ENCODE results near the gene ELMO1.
A peak's percentile ranks its signal among the peaks of the same experiment; 100 is the strongest.
"Not testable (repeated sequence)": the region's sequence is repeated elsewhere in the genome, so short reads cannot be mapped to it uniquely, and the experiment has no call there.

ELMO1 gene

GRCh38 chr7:36994456-36995112, 454.1 kb downstream of the ELMO1 start:
- no peak for DNase-seq

GRCh38 chr7:36986948-36987724, 461.5 kb downstream of the ELMO1 start:
- peak; percentile 26 to 43 (median 34) for DNase-seq

GRCh38 chr7:36986511-36986933, 462.1 kb downstream of the ELMO1 start:
- no peak for DNase-seq

GRCh38 chr7:36985866-36986400, 462.7 kb downstream of the ELMO1 start:
- DNase-seq = no peak

DNA sequence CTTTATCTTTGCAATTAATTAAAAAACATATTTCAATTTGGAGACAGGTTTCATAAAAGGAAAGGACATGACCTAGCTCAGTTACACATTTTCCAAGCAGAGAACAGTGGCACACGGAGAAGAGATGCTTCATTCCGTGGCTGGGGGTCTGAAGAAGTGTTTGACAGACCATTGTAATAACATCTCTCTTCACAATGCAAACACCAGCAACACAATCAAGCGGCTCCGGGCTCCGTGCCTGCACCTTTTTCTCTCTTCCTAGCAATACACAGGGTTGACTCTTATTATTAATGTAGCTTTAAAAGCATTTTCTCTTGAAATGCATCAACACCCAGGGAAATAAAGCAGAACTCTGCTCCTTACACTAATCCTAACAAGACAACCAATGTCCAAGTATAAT, 463.3 kb downstream of the ELMO1 start:
- no peak for DNase-seq

- DNase-seq = no peak
Observed at GRCh38 chr7:36984710-36985312, 463.9 kb downstream of the ELMO1 start.

GRCh38 chr7:36984041-36984521, 464.6 kb downstream of the ELMO1 start:
- no peak for DNase-seq

DNA sequence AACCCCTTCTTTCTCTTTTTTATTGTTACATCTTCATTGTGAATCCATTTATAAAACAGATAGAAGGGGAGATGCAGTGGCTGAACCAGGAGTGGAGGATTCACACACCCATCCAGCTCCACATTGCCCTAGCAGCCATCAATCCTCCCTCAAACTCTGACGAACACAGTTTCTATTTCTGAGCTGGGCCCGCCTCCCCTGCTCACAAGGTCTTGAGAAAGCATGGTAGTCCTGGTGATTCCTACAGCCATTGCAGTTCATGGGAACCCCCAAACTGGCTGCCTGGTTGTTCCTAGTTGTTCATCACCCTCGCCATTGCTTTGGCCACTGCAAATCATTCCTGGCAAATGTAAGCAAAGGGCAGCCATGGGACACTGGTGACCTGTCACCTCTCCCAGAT, 465.9 kb downstream of the ELMO1 start:
- no peak for DNase-seq

DNA sequence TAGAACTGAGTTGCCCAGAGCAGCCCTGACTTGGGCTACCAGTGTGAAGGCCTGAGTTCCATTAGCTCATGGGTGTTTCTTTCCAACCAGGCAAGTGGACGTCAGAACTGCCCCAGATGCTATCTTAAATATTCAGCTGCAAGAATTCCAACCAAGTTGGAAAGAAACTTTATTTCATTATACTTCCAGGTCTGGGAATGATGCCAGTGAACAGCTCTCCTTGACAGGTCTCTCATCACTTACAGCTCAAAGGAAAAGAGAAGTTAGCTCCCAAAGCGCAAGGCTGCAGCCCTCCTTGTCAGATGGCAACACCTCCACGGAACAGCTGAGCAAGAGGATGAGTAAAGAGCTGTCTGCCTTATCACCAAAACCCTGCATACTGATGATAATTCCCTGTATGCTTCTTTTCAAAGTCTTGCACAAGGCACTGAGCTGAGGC, 468.8 kb downstream of the ELMO1 start:
- DNase-seq = no peak

DNA sequence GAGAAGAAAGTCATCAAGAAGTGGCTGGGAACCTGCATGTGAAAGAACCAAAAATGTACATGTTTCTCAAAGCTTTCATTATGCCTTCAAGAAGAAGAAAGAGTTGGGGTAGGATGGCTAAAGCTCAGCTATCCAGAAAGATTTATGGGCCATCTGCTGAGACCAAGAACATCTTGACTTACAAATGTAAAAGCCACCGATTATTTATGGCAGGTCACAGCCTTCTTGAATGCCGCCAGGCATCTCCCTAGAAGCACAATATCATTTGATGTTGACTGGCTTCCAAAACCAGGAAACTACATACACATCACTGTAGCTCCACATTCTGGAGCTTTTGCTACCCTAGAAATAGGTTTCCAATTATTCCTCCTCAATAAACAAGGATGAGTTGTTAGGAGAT, 470.2 kb downstream of the ELMO1 start:
- DNase-seq = no peak

DNA sequence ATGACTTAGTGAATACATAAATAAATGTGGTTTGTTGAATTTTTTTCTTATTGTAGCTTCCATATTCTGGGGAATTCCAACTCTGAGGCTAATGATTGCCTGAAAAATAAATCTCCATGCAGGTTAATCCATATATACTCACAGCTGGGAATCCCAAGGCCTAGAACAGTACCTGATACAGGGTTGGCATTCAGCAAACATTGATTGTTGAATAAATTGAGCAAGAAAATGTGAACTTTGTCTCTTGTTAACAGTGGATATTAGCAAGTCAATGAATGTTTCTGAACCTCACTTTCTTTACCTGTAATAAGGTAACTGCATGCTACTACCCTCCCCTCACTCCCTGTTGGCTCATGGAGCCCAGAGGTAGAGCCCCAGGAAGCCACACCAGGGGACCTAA, 470.8 kb downstream of the ELMO1 start:
- DNase-seq = no peak

DNA sequence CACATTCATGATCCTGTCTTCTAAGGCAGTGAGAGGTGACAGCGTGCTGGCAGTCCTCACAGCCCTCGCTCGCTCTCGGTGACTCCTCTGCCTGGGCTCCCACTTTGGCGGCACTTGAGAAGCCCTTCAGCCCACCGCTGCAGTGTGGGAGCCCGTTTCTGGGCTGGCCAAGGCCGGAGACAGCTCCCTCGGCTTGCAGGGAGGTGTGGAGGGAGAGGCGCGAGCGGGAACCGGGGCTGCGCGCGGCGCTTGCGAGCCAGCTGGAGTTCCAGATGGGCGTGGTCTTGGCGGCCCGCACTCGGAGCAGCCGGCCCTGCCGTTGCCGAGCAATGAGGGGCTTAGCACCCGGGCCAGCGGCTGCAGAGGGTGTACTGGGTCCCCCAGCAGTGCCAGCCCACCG, 475.1 kb downstream of the ELMO1 start:
- DNase-seq = not testable (repeated sequence)

DNA sequence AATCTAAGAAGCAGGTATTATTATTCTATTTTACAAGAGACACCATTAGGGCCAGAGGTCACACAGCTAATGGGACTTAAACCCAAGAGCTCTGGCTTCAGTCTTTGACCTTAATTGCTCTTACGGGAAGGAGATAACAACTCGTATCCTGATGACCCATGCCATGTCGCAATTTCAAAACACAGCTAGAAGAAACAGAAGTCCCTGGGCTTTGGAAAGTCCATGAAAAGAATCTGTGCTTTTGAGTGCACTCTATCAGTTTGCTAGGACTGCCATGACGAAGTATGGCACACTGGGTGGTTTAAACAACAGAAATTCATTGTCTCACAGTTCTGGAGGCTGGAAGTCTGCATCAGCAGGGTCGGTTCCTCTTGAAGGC, 476.5 kb downstream of the ELMO1 start:
- no peak for DNase-seq

DNA sequence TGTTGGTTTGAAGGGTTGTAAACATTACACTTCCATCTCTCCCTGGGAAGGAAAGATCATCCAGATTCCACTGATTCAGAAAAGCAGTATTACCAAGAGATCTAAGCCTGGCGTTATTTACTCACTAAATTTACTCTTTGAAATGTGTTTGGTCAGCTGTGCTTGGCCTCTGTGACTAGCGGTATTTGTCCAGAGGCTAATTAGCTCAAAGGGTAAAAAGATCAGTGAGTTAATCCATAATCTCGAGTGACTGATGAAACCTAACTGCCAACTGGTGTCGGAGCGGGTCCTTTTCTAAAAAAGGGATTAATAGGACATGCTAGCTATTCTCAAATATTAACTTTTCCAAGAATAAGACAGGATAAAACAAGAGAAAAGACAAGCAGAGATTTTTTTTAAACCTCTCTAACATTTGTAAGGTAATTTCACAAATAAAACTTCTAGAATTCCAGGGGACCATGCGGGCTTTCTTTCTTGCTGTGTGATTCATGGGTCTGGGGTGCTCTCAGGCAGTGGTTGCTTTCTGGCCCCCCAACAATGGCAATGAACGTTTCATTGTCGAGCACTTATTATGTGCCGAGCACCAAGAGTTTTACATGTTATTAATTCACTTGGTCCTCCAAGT, 477.0 kb downstream of the ELMO1 start:
- DNase-seq = no peak

DNA sequence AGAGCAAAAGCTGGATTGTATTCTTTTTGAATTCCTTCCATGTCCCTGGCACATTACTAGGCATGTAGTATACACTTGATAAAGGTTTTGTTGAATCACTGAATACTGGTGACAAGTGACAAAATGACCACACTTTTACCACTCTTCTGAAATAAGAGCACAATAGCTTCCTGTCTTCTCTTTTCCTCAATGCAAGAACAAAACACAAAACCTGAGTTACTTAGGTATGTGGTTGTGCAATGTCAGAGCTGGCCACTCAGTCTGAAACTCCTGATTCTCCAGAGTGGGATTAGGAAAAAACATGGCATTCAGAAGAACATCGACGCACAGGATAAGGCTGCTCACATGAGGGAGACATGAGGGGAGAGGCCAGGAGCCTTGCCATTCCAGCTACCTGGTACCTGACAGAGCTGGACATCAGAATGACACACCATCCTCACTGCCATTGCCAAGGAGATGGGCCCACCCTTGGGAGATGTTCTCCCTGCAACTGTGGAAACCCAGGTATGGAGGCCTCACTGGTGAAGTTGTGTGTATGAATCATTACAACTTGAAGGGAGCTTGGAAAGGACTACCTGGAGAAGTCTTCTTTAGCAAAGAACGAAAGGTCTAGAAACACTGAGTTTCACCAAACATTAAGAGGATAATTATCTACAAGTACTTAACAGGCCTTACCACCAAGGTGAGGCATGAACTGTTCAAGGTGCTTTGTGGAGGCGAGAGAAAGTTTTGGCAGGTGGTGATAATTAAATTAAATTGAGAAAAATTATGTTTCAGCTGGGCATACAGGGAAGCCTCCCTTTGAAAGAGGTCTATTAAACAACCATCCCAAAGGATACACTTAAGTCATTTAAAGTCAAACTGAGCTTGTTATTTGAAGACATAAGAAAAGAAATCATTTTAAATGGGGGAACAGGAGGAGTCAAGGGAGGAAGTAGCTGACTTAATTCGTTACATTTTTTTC, 477.8 kb downstream of the ELMO1 start:
- DNase-seq = no peak

GRCh38 chr7:36969376-36969775, 479.3 kb downstream of the ELMO1 start:
- DNase-seq = no peak

- no peak for DNase-seq
Observed at GRCh38 chr7:36967387-36967786, 481.3 kb downstream of the ELMO1 start.

GRCh38 chr7:36966636-36967035, 482.0 kb downstream of the ELMO1 start:
- DNase-seq = no peak

GRCh38 chr7:36966039-36966438, 482.6 kb downstream of the ELMO1 start:
- DNase-seq = no peak

DNA sequence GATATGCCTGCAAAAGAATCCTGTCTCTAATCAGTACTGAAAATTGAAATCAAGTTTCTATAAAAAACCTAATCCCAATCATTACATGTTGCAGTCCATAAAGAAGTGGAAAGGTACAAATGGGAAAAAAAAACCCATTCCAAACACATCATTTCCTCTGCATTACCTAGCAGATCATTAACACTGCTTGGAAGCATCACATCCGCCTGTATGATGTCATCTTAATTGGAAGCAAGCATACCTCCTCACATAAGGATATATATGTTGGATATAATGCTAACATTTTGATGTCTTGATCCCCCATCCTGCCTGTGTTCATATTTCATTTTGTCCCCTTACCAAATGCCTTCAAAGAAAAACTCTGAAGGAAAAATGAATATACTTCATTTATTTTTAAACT, 483.0 kb downstream of the ELMO1 start:
- DNase-seq = no peak

GRCh38 chr7:36964297-36964696, 484.4 kb downstream of the ELMO1 start:
- no peak for DNase-seq

GRCh38 chr7:36962367-36962766, 486.3 kb downstream of the ELMO1 start:
- no peak for DNase-seq
